GM12865 (cell line): Measurements from ENCODE around the gene BOC.

Source experiments
- DNase-seq: peaks from one replicate; pipeline ENCODE4 v3.0.0; 2010; ENCODE audit warnings: low read depth
- H3K4me3 ChIP-seq: 2 replicates; pipeline ENCODE4 v1.5.1; 2011; ENCODE audit warnings: mild to moderate bottlenecking, low read depth, low read length, control low read depth
- TF ChIP-seq, protein P1 (sequence below): IDR thresholded peaks from 2 replicates; pipeline ENCODE4 v1.5.1; 2011; ENCODE audit warnings: low read length, control low read depth, low read depth, inconsistent platforms; ENCODE audit not compliant: insufficient read depth; ENCODE audit errors: missing control alignments

The BOC gene

DNA sequence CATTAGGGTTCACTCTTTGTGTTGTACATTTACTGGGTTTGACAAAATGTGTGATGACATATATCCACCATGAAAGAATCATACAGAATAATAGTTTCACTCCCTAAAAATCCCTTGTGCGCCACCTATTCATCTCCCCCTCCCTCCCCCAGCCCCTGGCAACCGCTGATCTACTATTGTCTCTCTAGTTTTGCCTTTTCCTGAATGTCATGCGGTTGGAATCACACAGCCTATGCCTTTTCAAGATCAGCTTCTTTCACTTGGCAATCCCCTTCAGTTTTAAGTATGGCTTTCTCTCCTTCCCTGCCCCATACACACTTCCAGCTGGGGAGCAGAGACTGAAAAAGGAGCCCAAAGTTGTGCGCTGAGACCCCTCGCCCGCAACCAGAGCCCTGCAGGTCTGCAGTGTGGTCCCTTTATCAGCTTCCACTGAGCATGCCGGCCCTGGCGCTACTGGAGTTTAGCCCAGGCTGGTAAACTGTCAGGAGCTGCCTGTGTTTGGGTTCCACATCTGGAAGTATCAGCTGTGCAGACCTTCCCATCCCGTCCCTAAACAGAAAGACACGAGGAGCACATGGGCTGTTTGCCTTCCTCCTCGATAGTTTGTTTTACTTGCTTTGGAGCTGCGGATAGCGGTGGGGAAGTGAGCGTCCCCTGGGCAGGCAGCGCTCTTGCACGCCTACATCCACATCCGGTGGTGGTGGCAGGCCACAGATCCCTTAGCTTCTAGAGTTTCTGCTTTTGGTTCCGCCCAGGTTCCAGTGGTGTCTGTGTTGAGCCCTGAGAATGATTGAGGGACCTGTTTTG lies 12.3 kb downstream of the BOC start:
- H3K4me3 ChIP-seq, result no peak overlapping the region
- peak; percentile 72 for DNase-seq
- TF ChIP-seq, protein P1, sequence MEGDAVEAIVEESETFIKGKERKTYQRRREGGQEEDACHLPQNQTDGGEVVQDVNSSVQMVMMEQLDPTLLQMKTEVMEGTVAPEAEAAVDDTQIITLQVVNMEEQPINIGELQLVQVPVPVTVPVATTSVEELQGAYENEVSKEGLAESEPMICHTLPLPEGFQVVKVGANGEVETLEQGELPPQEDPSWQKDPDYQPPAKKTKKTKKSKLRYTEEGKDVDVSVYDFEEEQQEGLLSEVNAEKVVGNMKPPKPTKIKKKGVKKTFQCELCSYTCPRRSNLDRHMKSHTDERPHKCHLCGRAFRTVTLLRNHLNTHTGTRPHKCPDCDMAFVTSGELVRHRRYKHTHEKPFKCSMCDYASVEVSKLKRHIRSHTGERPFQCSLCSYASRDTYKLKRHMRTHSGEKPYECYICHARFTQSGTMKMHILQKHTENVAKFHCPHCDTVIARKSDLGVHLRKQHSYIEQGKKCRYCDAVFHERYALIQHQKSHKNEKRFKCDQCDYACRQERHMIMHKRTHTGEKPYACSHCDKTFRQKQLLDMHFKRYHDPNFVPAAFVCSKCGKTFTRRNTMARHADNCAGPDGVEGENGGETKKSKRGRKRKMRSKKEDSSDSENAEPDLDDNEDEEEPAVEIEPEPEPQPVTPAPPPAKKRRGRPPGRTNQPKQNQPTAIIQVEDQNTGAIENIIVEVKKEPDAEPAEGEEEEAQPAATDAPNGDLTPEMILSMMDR, result no peak

GRCh38 chr3:113225286-113225685 lies 13.9 kb downstream of the BOC start:
- no peak for DNase-seq
- no peak overlapping the region for H3K4me3 ChIP-seq
- TF ChIP-seq, protein P1, result no peak

GRCh38 chr3:113226491-113226890 lies 15.1 kb downstream of the BOC start:
- DNase-seq, result no peak
- H3K4me3 ChIP-seq, result no peak overlapping the region
- TF ChIP-seq, protein P1, result no peak

- TF ChIP-seq, protein P1, result no peak
- no peak for DNase-seq
- H3K4me3 ChIP-seq, result no peak overlapping the region
Observed at GRCh38 chr3:113227146-113227545, 15.8 kb downstream of the BOC start.

- DNase-seq, result no peak
- no peak overlapping the region for H3K4me3 ChIP-seq
- TF ChIP-seq, protein P1, result no peak
Observed at GRCh38 chr3:113228498-113229286, 17.3 kb downstream of the BOC start.

- TF ChIP-seq, protein P1, result no peak
- no peak for DNase-seq
- H3K4me3 ChIP-seq, result no peak overlapping the region
Observed at GRCh38 chr3:113231391-113231790, 20.0 kb downstream of the BOC start.
